Superior temporal gyrus (tissue), 1 donor: Measurements from ENCODE around the gene WDR55.
A peak's percentile ranks its signal among the peaks of the same experiment; 100 is the strongest.
"Not testable (repeated sequence)": the region's sequence is repeated elsewhere in the genome, so short reads cannot be mapped to it uniquely, and the experiment has no call there.

ENCODE experiments used
- DNase-seq: peaks from one replicate; pipeline ENCODE4 v3.0.0-alpha.2; 2016; ENCODE audit errors: extremely low spot score

Gene WDR55

DNA sequence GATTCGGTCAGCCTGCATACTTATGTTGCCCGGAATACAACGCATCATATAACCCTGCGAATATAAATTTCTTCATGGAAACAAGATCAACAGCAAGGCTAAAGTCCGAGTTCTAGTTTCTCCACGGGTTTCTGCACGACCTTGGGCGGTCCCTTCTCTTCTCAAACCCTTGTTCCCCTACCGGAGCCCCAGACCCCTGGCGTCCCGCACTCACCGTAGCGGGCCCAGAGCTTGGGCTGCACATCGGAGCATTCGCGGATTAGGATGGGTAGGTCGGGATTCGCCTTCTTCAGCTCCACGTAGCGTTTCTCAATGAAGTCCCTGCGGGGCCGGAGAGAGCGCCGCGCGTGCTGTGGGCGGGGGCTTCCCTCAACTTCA, 17.7 kb upstream of the WDR55 start:
- no peak for DNase-seq

DNA sequence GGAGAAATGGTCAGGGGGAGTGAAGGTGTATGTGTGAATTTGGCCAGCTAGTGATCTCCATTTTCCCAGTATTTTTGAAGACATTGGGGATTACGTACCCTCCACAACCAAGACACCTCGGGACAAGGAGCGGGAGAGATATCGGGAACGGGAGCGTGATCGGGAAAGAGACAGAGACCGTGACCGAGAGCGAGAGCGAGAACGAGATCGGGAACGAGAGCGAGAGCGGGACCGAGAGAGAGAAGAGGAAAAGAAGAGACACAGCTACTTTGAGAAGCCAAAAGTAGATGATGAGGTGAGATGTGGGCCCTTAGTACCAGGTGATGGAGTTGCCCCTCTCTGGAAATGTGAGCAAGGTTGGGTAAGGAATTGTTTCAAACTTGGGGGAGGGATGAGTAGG, 5.8 kb upstream of the WDR55 start:
- DNase-seq = no peak

DNA sequence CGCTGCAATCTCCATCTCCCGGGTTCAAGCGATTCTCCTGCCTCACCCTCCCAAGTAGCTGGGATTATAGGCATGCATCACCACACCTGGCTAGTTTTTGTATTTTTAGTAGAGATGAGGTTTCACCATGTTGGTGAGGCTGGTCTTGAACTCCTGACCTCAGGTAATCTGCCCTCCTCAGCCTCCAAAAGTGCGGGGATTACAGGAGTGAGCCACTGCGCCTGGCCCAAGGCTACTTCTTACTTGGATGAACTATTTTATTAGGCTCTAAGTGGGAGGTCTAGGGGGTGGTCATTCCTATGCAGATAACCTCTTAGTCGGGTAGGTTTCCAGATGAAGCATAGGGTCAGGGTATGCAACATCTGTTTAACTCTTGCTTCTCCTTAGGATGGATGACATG, 4.3 kb upstream of the WDR55 start:
- not testable (repeated sequence) for DNase-seq

DNA sequence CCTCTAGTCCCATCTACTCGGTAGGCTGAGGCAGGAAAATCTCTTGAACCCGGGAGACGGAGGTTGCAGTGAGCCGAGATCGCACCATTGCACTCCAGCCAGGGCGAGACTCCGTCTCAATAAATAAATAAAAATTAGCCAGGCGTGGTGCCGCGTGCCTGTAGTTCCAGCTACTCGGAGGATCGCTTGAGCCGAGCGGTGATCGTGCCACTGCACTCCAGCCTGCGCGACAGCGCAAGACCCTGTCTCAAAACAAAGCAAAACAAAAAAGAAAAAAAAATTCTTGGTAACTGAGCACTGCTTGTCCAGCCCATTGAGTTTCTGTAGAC, 710 bp upstream of the WDR55 start:
- DNase-seq = no peak

DNA sequence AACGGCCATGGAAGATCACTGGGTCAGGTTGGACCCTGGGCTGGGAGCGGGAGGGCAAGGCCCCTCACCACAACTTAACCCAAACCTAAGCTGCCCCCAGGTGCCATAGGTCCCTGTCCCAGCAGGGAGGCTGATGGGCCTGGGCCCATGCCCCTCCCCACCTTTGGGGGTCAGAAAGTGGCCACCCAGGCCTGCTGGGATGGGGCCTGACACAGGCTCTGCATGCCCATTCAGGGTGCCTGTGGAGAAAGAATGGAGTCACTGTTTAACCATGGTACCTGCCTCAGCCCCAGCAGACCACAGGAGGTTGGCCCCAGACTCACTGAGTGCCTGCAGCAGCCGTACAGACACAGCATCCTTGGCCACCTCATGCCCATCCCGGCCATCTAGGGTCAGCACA, 6.3 kb downstream of the WDR55 start:
- DNase-seq = not testable (repeated sequence)

DNA sequence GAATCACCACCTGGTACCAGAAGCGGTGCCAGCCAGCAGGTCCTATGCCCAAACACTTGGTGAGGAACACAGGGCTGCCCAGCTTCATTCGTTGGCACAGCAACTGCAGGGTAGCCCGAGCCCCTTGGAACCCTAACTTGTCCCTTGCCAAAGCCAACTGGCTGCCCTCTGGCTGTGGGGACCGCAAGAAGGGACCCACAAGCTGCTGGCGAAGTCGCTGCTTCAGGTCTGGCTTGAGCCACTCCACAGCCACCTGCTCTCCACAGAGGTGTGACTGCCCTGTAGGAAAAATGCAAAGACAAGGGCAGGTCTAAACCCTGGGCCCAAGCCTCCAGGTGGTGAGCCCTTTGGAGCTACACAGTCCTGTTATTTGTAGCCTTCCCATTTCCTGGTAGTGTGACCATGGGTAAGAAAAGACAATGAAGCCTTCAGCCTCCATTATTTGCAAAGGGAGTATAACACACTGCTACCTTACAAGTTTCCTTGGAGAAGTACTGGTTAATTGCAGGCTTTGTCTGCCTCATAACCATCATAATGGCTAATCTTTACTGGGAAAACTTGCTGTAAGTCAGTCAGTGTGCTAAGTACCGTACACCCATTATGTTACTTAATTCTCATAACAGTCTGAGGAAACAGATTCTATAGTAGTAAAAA, 6.9 kb downstream of the WDR55 start:
- no peak for DNase-seq

DNA sequence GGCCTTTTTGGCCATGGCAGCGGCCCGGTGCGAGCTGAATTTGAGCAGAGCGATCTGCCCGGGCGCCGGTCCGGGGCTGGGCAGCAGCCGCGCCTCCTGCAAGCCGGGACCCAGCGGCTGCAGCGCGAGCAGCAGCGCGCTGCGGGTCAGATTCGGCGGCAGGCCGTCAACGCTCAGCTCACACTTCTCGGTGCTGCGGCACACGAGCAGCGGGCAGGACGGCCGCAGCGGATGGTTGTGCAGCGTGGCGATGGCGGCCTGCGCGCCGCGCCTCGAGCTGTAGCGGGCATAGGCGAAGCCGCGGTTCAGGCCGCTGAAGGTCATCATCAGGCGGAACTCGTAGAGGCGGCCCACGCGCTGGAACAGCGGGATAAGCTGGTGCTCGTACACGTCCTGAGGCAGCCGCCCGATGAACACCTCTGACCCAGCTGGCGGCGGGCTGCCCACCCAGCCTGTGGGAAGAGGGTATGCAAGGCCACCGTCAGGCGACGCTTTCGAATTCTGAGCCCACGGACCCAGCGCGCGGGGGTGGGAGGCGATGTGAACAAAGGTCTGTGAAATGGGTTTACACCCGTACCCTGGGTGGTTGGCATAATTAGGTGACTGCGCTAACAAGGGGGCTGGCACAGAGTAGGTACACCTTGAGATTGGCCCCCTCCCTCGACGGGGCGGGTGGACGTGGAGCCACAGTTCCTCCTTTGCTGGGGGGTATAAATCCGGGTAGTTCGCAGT, 7.9 kb downstream of the WDR55 start:
- no peak for DNase-seq

DNA sequence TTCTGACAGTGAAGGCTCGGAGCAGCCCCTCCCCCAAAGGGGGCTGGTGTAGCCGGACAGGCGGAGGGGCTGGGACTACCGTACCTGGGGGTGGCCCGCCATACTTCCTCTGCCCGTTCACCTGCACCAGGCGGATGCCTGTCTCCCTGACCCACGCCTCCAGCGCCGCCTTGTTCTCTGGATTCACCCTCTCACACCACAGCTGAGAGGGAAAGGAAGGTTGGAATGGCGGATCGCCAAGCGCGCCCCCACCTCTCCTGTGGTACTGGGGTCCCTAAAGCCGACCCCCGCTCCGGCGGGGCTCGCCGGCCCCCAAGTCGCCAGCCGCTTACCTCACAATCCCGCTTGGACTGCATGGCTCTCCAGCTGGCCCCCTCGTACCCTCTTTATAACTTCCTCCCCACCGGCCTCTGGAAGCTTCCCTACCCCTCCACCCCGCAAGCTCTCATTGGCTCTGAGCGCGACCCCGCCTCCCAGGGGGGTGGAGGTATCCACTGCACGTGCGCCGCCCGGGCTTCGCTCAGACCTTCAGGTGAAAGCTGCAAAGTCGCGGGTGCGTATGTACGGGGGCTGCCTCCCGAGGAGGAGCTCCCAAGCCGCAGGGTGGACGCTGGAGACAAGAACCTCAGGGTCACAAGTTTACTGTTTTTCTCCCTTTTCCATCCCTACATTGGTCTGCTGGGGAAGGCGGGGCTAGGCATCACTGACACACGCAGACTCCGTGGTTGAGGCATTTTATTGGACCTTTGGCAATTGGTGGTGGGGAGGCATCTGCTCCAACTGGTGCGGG, 8.7 kb downstream of the WDR55 start, which contains the start of gene DND1:
Gene DND1 (minus strand): TSS at position 390 of the 790 bp plus-strand sequence. CDS start 34 bp downstream, at position 356.
- DNase-seq = no peak

DNA sequence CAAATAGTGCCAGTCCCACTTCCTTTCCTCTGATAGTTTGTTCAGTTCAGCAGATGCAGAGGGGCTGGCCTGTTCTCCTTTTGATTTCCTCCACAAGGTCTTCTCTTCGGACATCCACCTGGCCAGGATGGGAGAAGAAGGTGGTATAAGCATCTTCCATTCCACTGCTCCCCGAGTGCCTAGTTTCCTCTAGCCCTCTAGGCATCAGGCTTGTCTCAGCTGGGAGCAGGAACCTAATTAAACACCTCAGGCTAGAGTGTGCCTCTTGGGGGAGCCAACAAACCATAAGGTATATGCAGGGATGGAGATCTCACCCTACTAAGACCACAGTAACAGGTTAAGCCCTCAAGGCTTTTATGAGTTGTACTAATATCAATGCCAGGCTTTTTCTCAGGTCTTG, 9.5 kb downstream of the WDR55 start:
- DNase-seq = no peak

DNA sequence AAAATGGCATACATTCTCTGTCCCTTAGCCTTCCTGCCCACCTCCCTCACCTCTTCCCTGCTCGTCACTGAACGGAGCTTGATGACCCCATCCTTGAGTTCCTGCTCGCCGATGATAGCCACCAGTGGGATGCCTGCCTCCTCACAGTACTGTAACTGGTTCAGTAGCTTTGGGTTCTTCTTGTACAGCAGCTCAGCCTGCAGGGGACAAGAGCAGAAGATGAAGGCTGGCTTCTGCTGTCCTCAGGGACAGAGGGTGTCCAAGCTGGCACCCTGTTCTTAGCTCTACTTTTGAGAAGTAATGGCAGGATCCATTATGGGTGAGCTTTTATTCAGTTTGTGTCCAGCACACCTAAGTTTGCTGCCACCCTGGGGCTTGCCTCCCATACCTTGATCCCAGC, 9.9 kb downstream of the WDR55 start:
- DNase-seq = no peak

DNA sequence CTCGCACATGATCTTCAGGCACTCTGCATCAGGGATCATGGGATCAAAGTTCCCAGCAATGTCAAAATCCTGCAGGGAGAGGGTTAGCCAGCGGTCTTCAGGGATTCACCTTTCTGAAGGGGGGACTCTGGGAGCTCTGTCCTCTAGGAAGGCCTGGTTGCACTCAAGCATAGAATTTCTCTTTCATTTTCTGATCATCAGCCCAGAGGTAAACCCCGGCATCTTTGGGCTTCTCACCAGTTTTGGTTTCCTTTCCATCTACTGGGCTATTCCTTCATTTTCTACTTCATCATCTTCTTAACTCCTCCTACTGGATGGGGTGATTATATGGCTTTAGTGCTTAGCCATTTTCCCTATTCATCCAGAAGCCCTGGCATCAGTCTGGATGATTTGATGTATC, 13.2 kb downstream of the WDR55 start:
- DNase-seq = no peak

DNA sequence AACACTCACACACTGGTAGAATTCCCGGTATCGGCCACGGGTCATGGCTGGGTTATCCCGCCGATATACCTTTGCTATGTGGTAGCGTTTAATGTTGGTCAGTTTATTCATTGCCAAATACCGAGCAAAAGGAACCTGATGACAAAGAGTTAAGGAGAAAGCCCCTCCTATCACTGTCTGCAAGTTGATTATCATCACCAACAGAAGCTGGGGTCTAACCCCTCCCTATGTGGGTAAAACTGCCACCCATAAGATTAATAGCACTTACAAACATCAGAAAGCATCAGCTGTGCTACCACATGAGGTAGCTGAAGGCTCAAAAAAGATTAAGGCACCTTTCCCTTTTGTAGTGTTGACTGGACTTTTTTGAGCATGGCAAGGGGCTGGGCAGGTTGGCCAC, 14.3 kb downstream of the WDR55 start:
- no peak for DNase-seq

DNA sequence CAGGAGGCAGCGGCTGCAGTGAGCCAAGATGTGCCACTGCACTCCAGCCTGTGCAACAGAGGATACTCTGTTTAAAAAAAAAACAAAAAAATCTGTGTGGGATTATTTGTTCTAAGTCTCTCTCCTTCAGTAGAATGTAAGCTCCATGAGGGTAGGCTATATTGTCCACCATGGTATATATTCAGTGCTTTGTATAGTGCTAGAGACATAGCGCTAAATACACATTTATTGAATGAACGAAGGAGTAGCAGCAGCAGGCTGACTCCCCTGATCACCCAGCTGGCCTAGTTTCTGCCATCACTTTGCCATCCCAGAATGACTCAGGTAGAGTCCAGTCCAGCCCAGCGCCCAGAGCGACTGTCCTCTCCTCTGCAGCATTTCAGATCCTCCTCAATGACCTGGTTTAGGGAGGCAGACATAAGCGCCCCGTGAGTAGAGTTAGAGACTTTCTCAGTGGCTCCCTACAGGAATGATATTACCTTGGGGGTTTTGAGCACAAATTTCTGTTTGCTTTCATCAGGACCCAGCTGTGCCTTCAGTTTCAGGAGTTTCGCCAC, 25.8 kb downstream of the WDR55 start:
- DNase-seq = no peak

DNA sequence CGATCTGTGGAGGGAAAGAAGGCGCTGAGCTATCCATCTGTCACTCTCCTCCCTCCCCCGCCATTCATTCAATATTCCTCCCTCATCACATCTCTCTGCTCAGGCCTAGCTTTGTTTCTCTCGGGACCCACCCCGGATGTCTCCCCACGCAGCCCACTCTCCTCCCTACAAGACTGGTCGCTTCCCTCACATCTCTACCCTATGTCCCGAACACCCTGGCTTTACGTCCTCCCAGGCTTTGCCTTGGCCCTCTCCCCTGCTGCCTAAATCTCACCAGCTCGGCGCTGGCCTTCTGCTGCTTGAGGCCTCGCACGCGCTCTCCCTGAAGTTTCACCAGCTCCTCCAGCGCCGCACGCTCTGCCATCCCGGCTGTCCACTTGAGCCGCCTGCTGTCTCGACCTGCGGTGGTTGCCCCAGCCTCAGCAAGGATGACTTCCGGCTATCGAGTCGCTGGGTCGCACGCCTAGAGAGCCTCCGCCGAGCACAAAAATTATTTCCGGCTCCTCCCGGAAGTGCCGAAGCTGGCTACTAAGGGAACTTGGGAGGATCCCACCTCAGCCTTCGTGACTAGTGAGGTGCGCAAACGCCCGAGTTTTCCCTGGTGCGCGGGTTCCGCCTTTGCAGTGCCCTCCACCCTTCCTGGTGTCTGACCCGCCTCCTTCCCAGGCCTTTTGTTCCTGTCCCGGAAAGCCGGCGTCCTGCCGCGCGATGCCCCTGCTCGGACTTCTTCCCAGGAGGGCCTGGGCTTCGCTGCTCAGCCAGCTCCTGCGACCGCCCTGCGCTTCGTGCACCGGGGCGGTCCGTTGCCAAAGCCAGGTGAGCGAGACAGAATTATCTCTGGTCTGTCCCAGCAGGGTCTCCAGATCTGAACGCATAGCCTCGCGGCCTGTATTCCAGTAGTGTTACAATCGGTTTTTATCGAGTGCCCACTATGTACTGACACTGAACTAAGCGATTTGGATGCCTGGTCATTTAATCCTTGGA, 26.5 kb downstream of the WDR55 start, which contains the start of the genes HARS1 and HARS2:
Gene HARS1 (minus strand): TSS at position 430 of the 984 bp plus-strand sequence. CDS start 66 bp downstream, at position 364.
Gene HARS2 (plus strand): TSS at position 515 of the 984 bp plus-strand sequence. CDS start 194 bp downstream, at position 709.
- DNase-seq = peak; percentile 96

DNA sequence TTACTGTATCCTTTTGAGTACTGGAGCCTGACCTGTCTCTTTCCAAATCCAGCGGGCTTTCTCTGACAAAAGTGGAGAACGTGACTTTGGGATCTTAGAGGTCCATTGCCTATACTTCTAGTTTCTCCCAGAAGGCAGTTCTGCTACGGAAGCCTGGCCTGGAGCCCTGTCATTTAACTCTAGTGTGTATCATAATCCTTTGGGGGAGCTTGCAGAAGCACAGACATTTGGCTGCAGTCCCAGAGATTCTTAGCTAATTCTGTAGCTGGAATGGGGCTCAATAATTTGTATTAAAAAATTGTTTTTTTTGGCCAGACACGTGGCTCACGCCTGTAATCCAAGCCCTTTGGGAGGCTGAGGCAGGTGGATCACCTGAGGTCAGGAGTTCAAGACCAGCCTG, 29.6 kb downstream of the WDR55 start:
- DNase-seq = no peak

DNA sequence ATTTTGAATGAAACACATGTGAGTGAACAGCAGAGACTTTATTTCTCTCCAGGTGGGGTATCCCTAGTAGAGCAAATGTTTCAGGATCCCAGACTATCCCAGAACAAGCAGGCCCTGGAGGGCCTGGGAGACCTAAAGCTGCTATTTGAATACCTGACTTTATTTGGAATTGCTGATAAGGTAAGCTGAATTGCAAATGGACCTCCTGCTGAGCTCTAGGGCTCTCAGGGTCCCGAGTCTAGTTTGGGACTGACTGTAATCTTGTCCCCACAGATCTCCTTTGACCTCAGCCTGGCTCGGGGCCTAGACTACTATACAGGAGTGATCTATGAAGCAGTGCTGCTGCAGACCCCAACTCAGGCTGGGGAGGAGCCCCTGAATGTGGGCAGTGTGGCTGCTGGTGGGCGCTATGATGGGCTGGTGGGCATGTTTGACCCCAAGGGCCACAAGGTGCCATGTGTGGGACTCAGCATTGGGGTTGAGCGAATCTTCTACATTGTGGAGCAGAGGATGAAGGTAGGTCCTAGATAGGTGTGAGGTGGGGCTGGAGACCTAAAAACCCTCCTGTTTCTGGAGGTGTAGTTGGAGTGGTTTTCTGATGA, 32.3 kb downstream of the WDR55 start:
- DNase-seq = no peak

DNA sequence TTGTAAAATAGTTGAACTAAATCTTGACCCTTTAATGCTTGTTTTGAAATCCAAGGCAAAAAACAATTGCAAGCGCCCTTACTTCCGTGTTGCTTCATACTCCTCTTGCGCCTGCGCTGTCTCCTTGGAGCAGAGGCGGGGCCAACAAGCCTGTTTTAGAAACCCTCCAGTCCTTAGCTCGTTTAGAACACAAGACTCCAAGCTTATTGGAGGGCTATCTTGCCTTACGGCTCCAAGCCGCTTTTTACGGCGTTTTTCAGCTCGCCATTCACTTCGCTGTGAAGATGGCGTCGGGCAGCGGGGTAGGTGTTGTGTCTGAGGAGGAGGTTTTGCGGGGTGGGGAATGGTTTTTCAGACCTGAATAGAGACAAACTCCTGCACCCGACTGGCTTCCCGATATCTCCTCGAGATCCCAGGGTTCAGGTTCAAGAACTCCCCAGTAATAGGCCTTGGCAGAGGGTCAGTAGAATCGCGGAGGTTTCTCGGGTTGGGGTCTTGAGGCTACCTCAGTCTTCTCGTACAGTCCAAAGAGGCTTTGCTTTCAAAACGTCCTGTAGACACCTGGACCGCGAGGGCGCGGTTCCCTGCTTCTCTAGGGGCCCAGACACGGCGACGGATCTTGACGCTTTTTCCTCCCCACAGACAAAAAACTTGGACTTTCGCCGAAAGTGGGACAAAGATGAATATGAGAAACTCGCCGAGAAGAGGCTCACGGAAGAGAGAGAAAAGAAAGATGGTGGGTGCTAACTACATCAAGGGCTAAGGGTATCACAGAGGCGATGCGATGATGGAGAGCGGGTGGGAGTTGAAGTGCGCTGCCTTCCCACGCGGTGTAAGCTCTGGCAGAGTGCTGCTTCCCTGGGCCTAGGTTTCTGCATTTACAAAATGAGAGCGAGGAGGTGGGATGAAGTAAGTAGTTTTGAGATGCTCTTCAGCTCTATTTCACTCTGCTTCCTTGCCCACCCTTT, 35.8 kb downstream of the WDR55 start, which contains the start of gene ZMAT2:
Gene ZMAT2 (plus strand): TSS at position 271 of the 968 bp plus-strand sequence. CDS start 14 bp downstream, at position 285.
- peak; percentile 100 for DNase-seq

DNA sequence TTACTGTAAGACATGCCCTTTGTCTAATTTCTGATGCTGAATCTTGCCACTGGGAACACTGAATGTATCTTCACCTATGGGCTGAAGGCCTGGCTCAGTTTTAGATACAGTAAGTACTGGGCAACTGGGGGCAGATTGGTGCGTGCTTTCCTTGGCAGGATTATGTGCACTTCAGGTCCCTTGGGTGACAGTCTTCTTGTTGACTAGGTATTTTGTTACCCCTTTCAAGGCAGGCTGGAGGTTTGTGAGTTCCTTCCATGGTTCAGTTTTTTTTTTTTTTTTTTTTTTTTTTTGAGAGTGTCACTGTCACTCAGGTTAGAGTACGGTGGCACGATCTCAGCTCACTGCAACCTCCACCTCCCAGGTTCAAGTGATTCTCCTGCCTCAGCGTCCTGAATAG, 43.1 kb downstream of the WDR55 start:
- DNase-seq = no peak

DNA sequence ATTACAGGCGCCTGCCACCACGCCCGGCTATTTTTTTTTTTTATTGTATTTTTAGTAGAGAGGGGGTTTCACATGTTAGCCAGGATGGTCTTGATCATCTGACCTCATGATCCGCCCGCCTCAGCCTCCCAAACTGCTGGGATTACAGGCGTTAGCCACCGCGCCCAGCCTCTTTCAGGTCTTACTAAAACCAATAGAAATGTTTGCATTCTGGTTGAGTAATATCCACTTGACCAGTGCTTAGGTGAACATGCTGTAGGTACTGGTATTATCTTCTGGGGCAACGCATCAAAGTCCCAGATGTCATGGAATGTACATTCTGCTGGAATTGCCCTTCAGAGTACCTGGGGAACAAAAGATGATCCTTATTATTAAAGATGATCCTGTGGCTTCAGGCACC, 44.1 kb downstream of the WDR55 start:
- not testable (repeated sequence) for DNase-seq
